Hepatocyte (in vitro differentiated cells): ENCODE results near the gene DIP2B. TPM values are rescaled to one million over a fixed set of nuclear protein-coding genes. Genes with fewer than 3 reads are reported as not detected.

Source experiments
- DNase-seq: peaks from one replicate; pipeline ENCODE4 v3.0.0-alpha.2; 2016; ENCODE audit warnings: low spot score
- H2AFZ ChIP-seq: fragments of 200-600 bp; sonication (generic); 2 replicates; pipeline ENCODE4 v1.6.0; 2016; ENCODE audit warnings: antibody characterized with exemption, mild to moderate bottlenecking
- H3K27ac ChIP-seq: fragments of 200-600 bp; sonication (generic); 2 replicates; pipeline ENCODE4 v1.5.1; 2016; ENCODE audit warnings: mild to moderate bottlenecking
- H3K27me3 ChIP-seq: fragments of 200-600 bp; sonication (generic); 2 replicates; pipeline ENCODE4 v1.6.1; 2016
- H3K36me3 ChIP-seq: fragments of 200-600 bp; sonication (generic); replicated peaks from 2 replicates; pipeline ENCODE4 v1.5.1; 2016; ENCODE audit warnings: low read depth; ENCODE audit not compliant: insufficient read depth
- H3K4me1 ChIP-seq: fragments of 200-600 bp; sonication (generic); 2 replicates; pipeline ENCODE4 v1.5.1; 2016; ENCODE audit warnings: mild to moderate bottlenecking, moderate library complexity; ENCODE audit not compliant: insufficient read depth
- H3K4me2 ChIP-seq: fragments of 200-600 bp; sonication (generic); 2 replicates; pipeline ENCODE4 v1.6.0; 2016
- H3K4me3 ChIP-seq: fragments of 200-600 bp; sonication (generic); 2 replicates; pipeline ENCODE4 v1.5.1; 2016; ENCODE audit warnings: mild to moderate bottlenecking
- H3K79me2 ChIP-seq: fragments of 200-600 bp; sonication (generic); 2 replicates; pipeline ENCODE4 v1.6.0; 2017; ENCODE audit warnings: mild to moderate bottlenecking
- H3K9me2 ChIP-seq: fragments of 200-600 bp; sonication (generic); replicated peaks from 2 replicates; pipeline ENCODE4 v1.6.0; 2017; ENCODE audit warnings: mild to moderate bottlenecking; ENCODE audit not compliant: insufficient read depth
- H3K9me3 ChIP-seq: fragments of 200-600 bp; sonication (generic); 2 replicates; pipeline ENCODE4 v1.5.1; 2016; ENCODE audit warnings: low read depth, mild to moderate bottlenecking
- H4K20me1 ChIP-seq: fragments of 200-600 bp; sonication (generic); 2 replicates; pipeline ENCODE4 v1.6.0; 2016; ENCODE audit warnings: mild to moderate bottlenecking; ENCODE audit not compliant: insufficient read depth, poor library complexity, severe bottlenecking
- EZH2 ChIP-seq: fragments of 200-600 bp; sonication (generic); IDR thresholded peaks from 2 replicates; pipeline ENCODE4 v1.6.1; 2016; ENCODE audit warnings: antibody characterized with exemption, mild to moderate bottlenecking, borderline replicate concordance
- EZH2phosphoT487 ChIP-seq: fragments of 200-600 bp; sonication (generic); IDR thresholded peaks from one replicate; pipeline ENCODE4 v1.6.1; 2018; ENCODE audit warnings: antibody characterized with exemption, mild to moderate bottlenecking, low read depth, moderate library complexity; ENCODE audit not compliant: unreplicated experiment, severe bottlenecking
- WGBS: methylation state at CpG from one replicate; pipeline ENCODE4 v1.1.6; 2016; ENCODE audit warnings: low lambda C conversion rate; ENCODE audit errors: missing lambda C conversion rate; 5-methylcytosine and 5-hydroxymethylcytosine counted together
- polyA plus RNA-seq: library from polyadenylated mRNA; unstranded; fragments of >200 nt; fragmentation: Nextera tagmentation; extraction: Ambion mirVana; gene quantifications from 2 replicates; pipeline ENCODE4 v1.2.1, GENCODE V29; 2016
- small RNA-seq: library from RNA; depleted of rRNA; stranded (forward); fragments of <200 nt; gene quantifications from one replicate; pipeline ENCODE3, GENCODE V24; 2014
- total RNA-seq: library from RNA; depleted of rRNA; stranded (reverse); fragments of >200 nt; gene quantifications from 2 replicates; pipeline ENCODE4 v1.2.3, GENCODE V29; 2014
- TF ChIP-seq, protein P1 (sequence below): fragments of 200-600 bp; sonication (generic); IDR thresholded peaks from 2 replicates; pipeline ENCODE4 v1.5.1; 2016; ENCODE audit warnings: antibody characterized with exemption, mild to moderate bottlenecking; ENCODE audit not compliant: poor library complexity

The DIP2B gene
- total and polyA plus RNA-seq, 2 experiments from 2014 or later = 10.5 to 31.8 TPM

- WGBS = 98% methylated on average over 2 of the region's 2 CpGs
- H2AFZ ChIP-seq = no peak overlapping the region
- H3K9me3 ChIP-seq = no peaks in the 10 kb centered on the region
- no peak for DNase-seq
- peaks cover 19% of the 10 kb centered on the region for H3K4me1 ChIP-seq
- TF ChIP-seq EZH2 (no peak), EZH2phosphoT487 (no peak)
- peaks cover 72% of the 10 kb centered on the region for H3K79me2 ChIP-seq
- H3K4me3 ChIP-seq = no peak overlapping the region
- no peaks in the 10 kb centered on the region for H3K9me2 ChIP-seq
- no peak overlapping the region for H3K4me2 ChIP-seq
- no peaks in the 10 kb centered on the region for H3K36me3 ChIP-seq
- H4K20me1 ChIP-seq = no peaks in the 10 kb centered on the region
- H3K27me3 ChIP-seq = no peaks in the 10 kb centered on the region
- peak overlapping the region; percentile 94 for H3K27ac ChIP-seq
Observed at GRCh38 chr12:50787618-50788017, 282.8 kb downstream of the DIP2B start.

DNA sequence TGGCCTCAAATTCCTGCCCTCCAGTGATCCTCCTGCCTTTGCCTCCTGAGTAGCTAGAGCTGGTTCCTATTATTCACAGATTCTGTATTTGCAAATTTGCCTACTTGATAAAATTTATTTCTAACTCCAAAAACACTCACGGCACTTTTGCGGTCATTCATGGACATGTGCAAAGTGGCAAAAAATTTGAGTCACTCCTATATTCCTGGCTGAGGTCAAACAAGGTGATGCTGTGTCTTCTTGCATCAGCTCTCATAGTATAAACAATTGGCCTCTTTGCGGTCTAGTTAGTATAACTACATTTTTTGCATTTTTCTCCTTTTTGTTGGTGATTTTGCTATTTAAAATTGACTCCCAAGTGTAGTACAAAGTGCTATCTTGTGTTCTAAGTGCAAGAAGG lies 283.8 kb downstream of the DIP2B start:
- no peaks in the 10 kb centered on the region for H4K20me1 ChIP-seq
- no peaks in the 10 kb centered on the region for H3K9me2 ChIP-seq
- TF ChIP-seq EZH2 (no peak), EZH2phosphoT487 (no peak)
- TF ChIP-seq, protein P1, sequence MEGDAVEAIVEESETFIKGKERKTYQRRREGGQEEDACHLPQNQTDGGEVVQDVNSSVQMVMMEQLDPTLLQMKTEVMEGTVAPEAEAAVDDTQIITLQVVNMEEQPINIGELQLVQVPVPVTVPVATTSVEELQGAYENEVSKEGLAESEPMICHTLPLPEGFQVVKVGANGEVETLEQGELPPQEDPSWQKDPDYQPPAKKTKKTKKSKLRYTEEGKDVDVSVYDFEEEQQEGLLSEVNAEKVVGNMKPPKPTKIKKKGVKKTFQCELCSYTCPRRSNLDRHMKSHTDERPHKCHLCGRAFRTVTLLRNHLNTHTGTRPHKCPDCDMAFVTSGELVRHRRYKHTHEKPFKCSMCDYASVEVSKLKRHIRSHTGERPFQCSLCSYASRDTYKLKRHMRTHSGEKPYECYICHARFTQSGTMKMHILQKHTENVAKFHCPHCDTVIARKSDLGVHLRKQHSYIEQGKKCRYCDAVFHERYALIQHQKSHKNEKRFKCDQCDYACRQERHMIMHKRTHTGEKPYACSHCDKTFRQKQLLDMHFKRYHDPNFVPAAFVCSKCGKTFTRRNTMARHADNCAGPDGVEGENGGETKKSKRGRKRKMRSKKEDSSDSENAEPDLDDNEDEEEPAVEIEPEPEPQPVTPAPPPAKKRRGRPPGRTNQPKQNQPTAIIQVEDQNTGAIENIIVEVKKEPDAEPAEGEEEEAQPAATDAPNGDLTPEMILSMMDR = no peak
- H3K79me2 ChIP-seq = peaks cover 71% of the 10 kb centered on the region
- no peak overlapping the region for H3K27ac ChIP-seq
- H3K9me3 ChIP-seq = no peaks in the 10 kb centered on the region
- 93% methylated on average over 3 of the region's 3 CpGs for WGBS
- H3K4me1 ChIP-seq = peaks cover 19% of the 10 kb centered on the region
- H3K36me3 ChIP-seq = no peaks in the 10 kb centered on the region
- H3K27me3 ChIP-seq = no peaks in the 10 kb centered on the region
- no peak overlapping the region for H2AFZ ChIP-seq
- no peak overlapping the region for H3K4me2 ChIP-seq
- H3K4me3 ChIP-seq = no peak overlapping the region
- no peak for DNase-seq

DNA sequence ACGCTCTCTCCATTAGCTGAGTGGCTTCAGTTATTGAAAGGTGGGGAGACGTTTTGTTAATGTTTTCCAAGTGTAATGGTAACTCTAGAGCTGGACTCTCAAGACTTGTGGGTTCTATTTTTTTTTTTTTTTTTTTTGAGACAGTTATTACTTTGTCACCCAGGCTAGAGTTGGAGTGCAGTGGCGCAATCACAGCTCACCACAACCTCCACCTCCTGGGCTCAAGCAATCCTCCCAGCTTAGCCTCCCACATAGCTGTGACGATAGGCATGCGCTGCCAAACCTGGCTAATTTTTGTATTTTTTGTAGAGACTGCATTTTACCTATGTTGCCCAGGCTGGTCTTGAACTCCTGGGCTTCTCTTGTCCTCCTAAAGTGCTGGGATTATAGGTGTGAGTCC lies 285.3 kb downstream of the DIP2B start:
- WGBS = 94% methylated on average over 5 of the region's 5 CpGs
- no peaks in the 10 kb centered on the region for H4K20me1 ChIP-seq
- no peak overlapping the region for H2AFZ ChIP-seq
- H3K4me2 ChIP-seq = no peak overlapping the region
- H3K4me1 ChIP-seq = peaks cover 19% of the 10 kb centered on the region
- no peaks in the 10 kb centered on the region for H3K9me2 ChIP-seq
- H3K27me3 ChIP-seq = no peaks in the 10 kb centered on the region
- DNase-seq = no peak
- H3K9me3 ChIP-seq = no peaks in the 10 kb centered on the region
- H3K27ac ChIP-seq = no peak overlapping the region
- peaks cover 68% of the 10 kb centered on the region for H3K79me2 ChIP-seq
- no peak overlapping the region for H3K4me3 ChIP-seq
- no peak for TF ChIP-seq EZH2
- TF ChIP-seq, protein P1 = no peak
- TF ChIP-seq EZH2phosphoT487 = no peak
- H3K36me3 ChIP-seq = no peaks in the 10 kb centered on the region

Small RNA genes lying within 50 kb of the gene (small RNA-seq; reads per million reads assigned to genes)
- not detected for gene RF00019
- gene RNU6-238P = not detected
- gene RNU6-769P = not detected

Other genes with a start within 250 kb of the DIP2B start
- 84.4 and 93.3 TPM in 2 replicates for gene LIMA1, start 221.5 kb upstream of the DIP2B start, total RNA-seq
- gene LIMA1, start 221.5 kb upstream of the DIP2B start, polyA plus RNA-seq = 54.8 and 59.7 TPM in 2 replicates
- gene FAM186A, start 108.4 kb upstream of the DIP2B start, total RNA-seq = not detected in 2 replicates
- gene FAM186A, start 108.4 kb upstream of the DIP2B start, polyA plus RNA-seq = not detected in 2 replicates
- 42.0 and 48.7 TPM in 2 replicates for gene LARP4, start 104.1 kb upstream of the DIP2B start, total RNA-seq
- gene LARP4, start 104.1 kb upstream of the DIP2B start, polyA plus RNA-seq = 18.2 and 29.4 TPM in 2 replicates